HG03520 (cell line): ENCODE data around the gene CPA2.
A peak's percentile ranks its signal among the peaks of the same experiment; 100 is the strongest.
"Not testable (repeated sequence)": the region's sequence is repeated elsewhere in the genome, so short reads cannot be mapped to it uniquely, and the experiment has no call there.

Source experiments
- ATAC-seq: cut with Tn5 transposase; IDR thresholded peaks from one replicate; pipeline ENCODE4 v1.9.1; 2021; ENCODE audit warnings: mild to moderate bottlenecking, moderate library complexity; ENCODE audit not compliant: unreplicated experiment

CPA2 gene

GRCh38 chr7:130266258-130266960 is at the start of gene CPA2:
CPA2 (plus strand) TSS chr7:130266863; CDS start chr7:130266882, 19 bp downstream.
- no peak for ATAC-seq

- no peak for ATAC-seq
Observed at GRCh38 chr7:130218806-130219620, 47.6 kb upstream of the CPA2 start.

DNA sequence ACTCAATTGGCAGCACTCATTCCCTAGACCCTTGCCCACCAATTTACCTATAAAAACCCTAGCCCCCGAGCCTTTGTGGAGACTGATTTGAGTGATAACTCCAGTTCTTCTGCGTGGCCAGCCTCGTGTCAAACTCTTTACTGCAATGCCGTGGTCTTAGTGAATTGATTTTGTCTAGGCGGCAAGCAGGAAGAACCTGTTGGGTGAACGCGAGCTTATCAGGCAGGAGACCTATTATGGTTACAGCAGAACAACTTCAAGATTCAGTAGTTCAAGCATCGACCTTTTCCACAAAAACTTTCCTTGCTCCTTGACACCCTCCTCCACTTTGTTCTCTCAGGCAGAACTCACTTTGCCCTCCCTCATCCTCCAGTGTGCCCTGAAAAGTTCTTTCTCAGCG is 46.8 kb upstream of the CPA2 start:
- ATAC-seq: no peak

DNA sequence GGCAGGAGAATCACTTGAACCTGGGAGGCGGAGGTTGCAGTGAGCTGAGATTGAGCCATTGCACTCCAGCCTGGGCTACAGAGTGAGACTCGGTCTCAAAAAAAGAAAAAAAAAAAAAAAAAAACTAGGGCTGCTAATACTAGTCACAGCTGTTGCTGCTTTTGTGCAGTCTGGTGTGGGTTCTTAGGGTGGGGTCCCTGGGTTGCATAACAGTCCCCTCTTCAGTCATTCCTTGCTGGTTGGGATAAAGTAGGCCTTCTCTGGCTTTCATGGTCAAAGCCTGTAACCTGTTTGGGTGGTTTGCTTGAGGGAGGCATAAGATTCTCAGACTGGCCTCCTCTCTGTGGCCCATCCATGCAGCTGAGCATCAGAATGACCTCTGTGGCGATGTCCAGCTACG is 44.9 kb upstream of the CPA2 start:
- no peak for ATAC-seq

GRCh38 chr7:130223646-130224045 is 43.0 kb upstream of the CPA2 start:
- no peak for ATAC-seq

- no peak for ATAC-seq
Observed at GRCh38 chr7:130224210-130224609, 42.5 kb upstream of the CPA2 start.

DNA sequence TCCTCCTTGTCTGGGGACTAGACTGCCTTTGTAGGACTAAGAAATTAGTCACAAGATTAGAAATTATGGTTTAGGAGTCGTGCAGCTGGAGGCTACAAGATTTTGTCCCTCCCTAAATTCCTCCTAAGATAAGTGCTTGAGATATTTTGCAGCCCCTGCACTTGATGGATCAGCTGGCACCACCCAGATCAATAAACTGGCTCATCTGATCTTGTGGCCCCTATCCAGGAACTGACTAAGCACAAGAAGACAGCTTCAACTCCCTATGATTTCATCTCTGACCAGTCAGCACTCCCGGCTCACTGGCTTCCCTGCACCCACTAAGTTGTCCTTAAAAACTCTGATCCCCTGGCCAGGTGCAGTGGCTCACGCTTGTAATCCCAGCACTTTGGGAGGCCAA is 41.7 kb upstream of the CPA2 start:
- ATAC-seq: not testable (repeated sequence)

DNA sequence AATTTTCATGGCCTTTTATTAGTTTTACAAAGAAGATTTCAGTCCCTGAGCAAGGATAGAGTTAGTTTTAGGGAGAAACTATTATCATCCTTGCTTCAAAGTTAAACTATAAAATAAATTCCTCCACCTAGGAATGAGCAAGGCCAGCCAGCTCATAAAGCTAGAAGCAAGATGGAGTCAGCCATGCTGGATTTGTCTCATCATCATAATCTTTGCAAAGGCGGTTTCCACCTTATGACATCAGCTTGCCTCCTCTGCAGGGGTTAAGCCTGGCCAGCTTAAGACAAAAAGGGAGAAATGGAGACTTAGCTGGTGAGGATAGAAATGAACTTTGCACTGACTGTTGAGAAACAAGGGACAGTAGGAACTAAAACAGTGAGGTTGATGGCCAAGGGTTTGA is 40.3 kb upstream of the CPA2 start:
- ATAC-seq: no peak

DNA sequence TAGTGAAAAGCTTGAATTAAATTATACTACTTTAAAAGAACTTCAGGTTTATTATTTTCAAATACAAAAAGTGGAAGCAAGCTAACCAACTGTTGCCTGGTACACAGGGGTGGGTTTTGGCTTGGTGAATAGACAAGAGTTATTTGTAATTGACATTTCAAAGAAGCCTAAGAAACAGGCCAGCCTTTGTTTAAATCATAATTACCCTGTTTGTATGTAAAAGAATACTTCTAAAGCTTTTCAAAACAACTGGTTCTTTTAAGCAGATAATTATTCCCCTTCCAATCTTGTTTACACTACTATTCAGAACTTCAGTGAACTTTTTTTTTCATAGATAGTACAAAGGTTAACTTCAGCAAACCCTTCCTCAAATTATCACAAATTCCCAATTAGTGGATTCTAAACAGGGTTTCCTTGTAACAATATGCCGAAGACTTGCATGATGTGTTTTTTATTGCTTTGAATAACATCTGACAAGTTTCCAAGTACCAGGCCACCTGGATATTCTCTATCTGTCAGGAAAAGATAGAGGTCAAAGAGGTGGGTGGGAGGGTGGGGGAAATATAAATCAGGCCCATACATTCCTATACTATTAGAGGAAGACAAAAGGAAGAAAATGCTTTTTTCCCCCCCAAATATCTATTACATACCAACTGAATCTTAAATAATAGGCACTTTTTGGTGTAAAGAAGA is 38.6 kb upstream of the CPA2 start:
- ATAC-seq: no peak

GRCh38 chr7:130228840-130229502 is 37.7 kb upstream of the CPA2 start:
- ATAC-seq: no peak

DNA sequence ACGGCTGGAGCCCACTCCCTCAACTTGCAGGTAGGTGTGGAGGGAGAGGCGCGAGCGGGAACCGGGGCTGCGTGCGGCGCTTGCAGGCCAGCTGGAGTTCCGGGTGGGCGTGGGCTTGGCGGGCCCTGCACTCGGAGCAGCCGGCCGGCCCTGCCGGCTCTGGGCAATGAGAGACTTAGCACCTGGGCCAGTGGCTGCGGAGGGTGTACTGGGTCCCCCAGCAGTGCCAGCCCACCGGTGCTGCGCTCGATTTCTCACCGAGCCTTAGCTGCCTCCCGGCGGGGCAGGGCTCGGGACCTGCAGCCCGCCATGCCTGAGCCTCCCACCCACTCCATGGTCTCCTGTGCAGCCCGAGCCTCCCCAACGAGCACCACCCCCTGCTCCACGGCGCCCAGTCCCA is 36.7 kb upstream of the CPA2 start:
- not testable (repeated sequence) for ATAC-seq

GRCh38 chr7:130231792-130232191 is 34.9 kb upstream of the CPA2 start:
- no peak for ATAC-seq

DNA sequence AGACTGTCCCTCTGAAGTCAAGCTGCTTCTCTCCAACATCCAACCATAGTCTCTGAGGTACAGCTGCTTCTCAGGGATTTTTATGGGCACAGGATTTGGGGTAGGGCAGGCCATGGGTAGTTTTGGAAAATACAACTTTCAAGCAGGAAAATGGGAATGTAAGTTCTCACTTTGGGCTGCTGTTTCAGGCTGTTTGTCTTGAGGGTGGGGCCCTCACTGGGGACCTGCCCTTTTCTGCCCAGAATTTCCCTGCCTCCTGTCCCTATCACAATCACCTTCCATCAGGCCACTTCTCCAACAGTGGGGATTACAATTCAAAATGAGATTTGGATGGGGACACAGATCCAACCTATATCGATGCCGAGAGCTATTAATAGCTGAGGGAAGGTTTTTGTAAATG is 34.5 kb upstream of the CPA2 start:
- no peak for ATAC-seq

GRCh38 chr7:130234078-130234477 is 32.6 kb upstream of the CPA2 start:
- ATAC-seq: no peak

GRCh38 chr7:130236361-130236760 is 30.3 kb upstream of the CPA2 start:
- not testable (repeated sequence) for ATAC-seq

- ATAC-seq: no peak
Observed at GRCh38 chr7:130240240-130240639, 26.4 kb upstream of the CPA2 start.

GRCh38 chr7:130242198-130243014 is 24.3 kb upstream of the CPA2 start:
- peak; percentile 73 for ATAC-seq

- ATAC-seq: not testable (repeated sequence)
Observed at GRCh38 chr7:130243486-130243885, 23.2 kb upstream of the CPA2 start.

DNA sequence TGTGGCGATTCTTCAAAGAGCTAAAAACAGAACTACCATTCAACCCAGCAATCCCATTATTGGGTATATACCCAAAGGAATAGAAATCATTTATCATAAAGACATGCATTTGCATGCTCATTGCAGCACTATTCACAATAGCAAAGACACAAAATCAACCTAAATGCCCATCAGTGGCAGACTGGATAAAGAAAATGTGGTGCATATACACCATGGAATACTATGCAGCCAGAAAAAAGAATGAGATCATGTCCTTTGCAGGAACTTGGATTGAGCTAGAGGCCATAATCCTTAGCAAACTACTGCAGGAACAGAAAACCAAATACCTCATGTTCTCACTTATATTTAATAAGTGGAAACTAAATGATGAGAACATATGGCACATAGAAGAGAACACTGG is 20.2 kb upstream of the CPA2 start:
- not testable (repeated sequence) for ATAC-seq

DNA sequence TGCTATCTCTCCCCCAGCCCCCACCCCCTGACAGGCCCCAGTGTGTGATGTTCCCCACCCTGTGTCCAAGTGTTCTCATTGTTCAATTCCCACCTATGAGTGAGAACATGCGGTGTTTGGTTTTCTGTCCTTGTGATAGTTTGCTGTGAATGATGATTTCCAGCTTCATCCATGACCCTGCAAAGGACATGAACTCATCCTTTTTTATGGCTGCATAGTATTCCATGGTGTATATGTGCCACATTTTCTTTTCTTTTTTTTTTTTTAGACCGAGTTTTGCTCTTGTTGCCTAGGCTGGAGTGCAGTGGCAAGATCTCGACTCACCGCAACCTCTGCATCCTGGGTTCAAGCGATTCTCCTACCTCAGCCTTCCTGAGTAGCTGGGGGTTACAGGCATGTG is 17.8 kb upstream of the CPA2 start:
- ATAC-seq: not testable (repeated sequence)
